ENCODE results near the gene SUV39H2. TPM values are rescaled to one million over a fixed set of nuclear protein-coding genes. Genes with fewer than 3 reads are reported as not detected.

The SUV39H2 gene
- total RNA-seq, 1 donor from 2014 or later: 44.0 TPM

DNA sequence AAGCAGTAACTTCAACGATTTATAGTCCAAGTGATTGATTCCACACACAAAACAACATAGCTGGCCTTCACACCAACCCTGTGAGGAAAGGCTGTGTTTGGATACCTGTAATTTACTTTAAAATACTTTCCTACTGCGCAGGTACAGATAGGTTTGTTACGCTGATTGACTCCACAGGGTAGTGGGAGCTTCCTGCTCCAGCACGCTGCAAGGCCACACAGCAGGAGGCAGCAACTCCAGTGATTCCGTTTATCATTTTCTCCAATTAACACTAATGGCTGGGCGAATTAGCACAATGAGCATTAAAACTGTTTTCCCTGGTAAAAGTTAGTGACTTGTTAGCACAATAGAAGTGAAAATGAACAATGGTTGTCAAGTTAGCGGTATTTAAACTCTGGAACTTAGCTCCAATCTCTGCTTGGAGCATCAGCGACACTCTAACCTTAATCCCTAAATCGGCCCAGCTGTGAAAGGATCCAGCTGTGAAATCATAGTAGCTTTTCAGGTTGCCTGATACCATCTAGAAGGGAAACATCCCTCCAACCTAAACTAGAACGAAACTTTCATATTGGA is 74.3 kb downstream of the SUV39H2 start:
- Mint-ChIP-seq H3K4me3 (ENCODE audit: low read depth) (peak overlapping the region; percentile 89), H3K4me1 (ENCODE audit: low read depth) (peaks cover 42% of the 10 kb centered on the region), H3K27ac (peak overlapping the region; percentile 93), H3K9me3 (no peaks in the 10 kb centered on the region), H3K36me3 (ENCODE audit: low read depth) (peaks cover 37% of the 10 kb centered on the region), H3K27me3 (ENCODE audit: low read depth) (no peaks in the 10 kb centered on the region)
- intact Hi-C loops (cut with micrococcal nuclease): loop anchor here (5.0 to 10.0 kb wide), 3 partner anchors 296 to 418 kb away; no protein-coding TSS in a partner anchor
- DNase-seq (ENCODE audit: low spot score): no peak

DNA sequence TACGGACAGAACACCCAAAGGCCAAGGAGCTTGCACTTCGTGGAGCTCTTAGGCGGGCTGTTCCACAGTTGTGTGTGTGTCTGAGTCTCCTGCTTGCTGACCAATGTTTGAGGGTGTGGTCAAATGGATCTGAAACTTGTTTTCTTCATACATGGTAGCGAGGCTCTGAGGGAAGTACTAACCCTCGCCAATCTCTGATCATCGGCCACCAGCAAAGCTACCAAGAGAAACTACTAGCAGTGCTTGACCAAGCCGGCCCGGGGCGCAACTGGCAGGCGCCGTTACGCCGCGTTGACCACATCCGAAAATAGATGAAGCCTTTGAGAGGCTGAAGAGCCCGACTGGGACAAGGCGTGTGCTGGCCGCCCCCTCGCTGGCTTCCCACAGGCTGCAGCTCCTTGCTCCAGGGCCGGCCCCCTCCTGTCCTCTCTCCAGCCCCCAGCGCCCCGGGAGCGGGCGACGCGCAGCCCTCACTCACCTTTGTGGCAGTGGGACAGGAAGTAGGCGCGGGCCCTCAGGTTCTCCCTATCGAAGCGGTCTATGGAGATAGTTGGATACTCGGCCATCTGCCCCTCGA is 74.8 kb downstream of the SUV39H2 start:
- H3K4me1 Mint-ChIP-seq (ENCODE audit: low read depth): peaks cover 43% of the 10 kb centered on the region
- DNase-seq (ENCODE audit: low spot score): no peak
- H3K4me3 Mint-ChIP-seq (ENCODE audit: low read depth): peak overlapping the region; percentile 89
- peaks cover 31% of the 10 kb centered on the region for H3K36me3 Mint-ChIP-seq (ENCODE audit: low read depth)
- H3K27ac Mint-ChIP-seq: peak overlapping the region; percentile 93
- no peaks in the 10 kb centered on the region for H3K27me3 Mint-ChIP-seq (ENCODE audit: low read depth)
- intact Hi-C loops (cut with micrococcal nuclease): loop anchor here (5.0 to 10.0 kb wide), 3 partner anchors 296 to 419 kb away; no protein-coding TSS in a partner anchor
- no peaks in the 10 kb centered on the region for H3K9me3 Mint-ChIP-seq

Other genes with a start within 250 kb of the SUV39H2 start
- 99.4 and 103 TPM in 2 replicates for gene FAM107B, start 104.0 kb upstream of the SUV39H2 start, total RNA-seq
- gene CDNF, start 40.8 kb upstream of the SUV39H2 start, total RNA-seq: 0.39 and 0.67 TPM in 2 replicates
- gene HSPA14, start 40.6 kb upstream of the SUV39H2 start, total RNA-seq: 34.1 and 34.5 TPM in 2 replicates
- 22.3 and 25.6 TPM in 2 replicates for gene MSANTD7, start 40.6 kb upstream of the SUV39H2 start, total RNA-seq
- gene DCLRE1C, start 75.2 kb downstream of the SUV39H2 start, total RNA-seq: 20.5 and 21.0 TPM in 2 replicates
- 0.62 TPM in 1 of 2 replicates, not detected in the other for gene MEIG1, start 80.5 kb downstream of the SUV39H2 start, total RNA-seq
- gene OLAH, start 165.1 kb downstream of the SUV39H2 start, total RNA-seq: not detected in 2 replicates
- gene ACBD7, start 209.9 kb downstream of the SUV39H2 start, total RNA-seq: 3.6 and 4.8 TPM in 2 replicates
- gene RPP38, start 218.5 kb downstream of the SUV39H2 start, total RNA-seq: 19.4 and 20.3 TPM in 2 replicates